Mesodermal cell (in vitro differentiated cells): ENCODE measurements around the gene ADRA2B.
"Not testable (repeated sequence)": the region's sequence is repeated elsewhere in the genome, so short reads cannot be mapped to it uniquely, and the experiment has no call there.

Experiments
- H3K27ac ChIP-seq: 2 replicates; pipeline ENCODE4 v1.7.0; 2013; ENCODE audit warnings: mild to moderate bottlenecking, low read depth, low read length, moderate library complexity; ENCODE audit not compliant: severe bottlenecking
- H3K36me3 ChIP-seq: 2 replicates; pipeline ENCODE4 v1.7.1; 2013; ENCODE audit warnings: mild to moderate bottlenecking, low read length, moderate library complexity; ENCODE audit not compliant: control insufficient read depth, insufficient read depth
- H3K4me1 ChIP-seq: one replicate; pipeline ENCODE4 v1.7.1; 2013; ENCODE audit warnings: mild to moderate bottlenecking, low read length; ENCODE audit not compliant: insufficient read depth, control insufficient read depth, poor library complexity, severe bottlenecking
- H3K4me3 ChIP-seq: 2 replicates; pipeline ENCODE4 v1.7.0; 2013; ENCODE audit warnings: low read length, control low read depth, mild to moderate bottlenecking; ENCODE audit not compliant: insufficient read depth, poor library complexity, severe bottlenecking; ENCODE audit errors: extremely low read depth
- H3K9me3 ChIP-seq: 2 replicates; pipeline ENCODE4 v1.7.1; 2013; ENCODE audit warnings: mild to moderate bottlenecking, low read length, moderate library complexity; ENCODE audit not compliant: control insufficient read depth
- WGBS, 2 experiments: methylation state at CpG; one replicate each; pipeline ENCODE4 v1.1.5; 2013; ENCODE audit warnings: missing lambda C conversion rate in 2 of 2; ENCODE audit not compliant: insufficient coverage in 2 of 2; 5-methylcytosine and 5-hydroxymethylcytosine counted together

ADRA2B gene

DNA sequence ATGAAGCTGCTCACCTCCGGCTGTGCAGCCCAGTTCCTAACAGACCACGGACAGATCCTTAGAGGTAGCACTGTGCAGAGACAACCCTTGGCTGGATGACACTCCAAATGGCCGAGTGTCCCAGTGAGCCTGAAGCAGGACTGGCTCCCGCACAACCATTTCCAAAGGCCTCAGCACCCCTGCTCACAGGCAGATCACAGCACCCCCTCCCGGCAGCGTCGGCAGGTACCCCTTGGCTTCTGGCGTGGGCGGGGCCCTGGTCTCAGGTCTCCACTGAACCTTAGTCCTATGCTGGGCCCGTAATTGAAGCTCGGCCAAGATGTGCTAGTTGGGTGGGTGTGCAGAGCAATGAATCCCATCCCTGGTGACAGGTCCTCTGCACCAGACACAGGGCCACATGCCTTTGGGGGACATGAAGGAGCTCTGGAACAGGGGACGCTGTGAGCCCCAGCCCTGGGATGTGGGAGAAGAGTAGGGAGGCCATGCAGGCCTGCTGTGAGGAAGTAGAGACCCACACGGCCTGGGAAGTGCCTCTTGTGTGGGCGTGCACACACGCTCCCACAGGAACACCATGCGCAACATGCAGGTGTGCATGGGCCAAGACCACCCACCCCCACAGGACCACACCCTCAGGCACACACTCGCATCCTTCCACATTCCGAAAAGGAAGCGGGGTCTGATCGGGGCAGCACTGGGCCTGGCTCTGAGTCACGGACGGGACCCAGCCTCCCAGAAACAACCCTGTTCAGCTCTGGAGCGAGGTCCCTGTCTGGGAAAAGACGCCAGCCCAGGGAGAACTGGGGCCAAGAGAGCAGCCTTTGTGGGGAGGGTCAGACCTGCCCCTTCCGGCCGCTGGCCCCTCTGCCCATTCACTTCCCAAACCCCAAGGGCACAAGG is 26.1 kb upstream of the ADRA2B start:
- no peaks in the 10 kb centered on the region for H3K36me3 ChIP-seq
- H3K4me1 ChIP-seq, result peaks cover 14% of the 10 kb centered on the region
- WGBS, 2 experiments, result 92 to 95% methylated on average over 16 to 18 of the region's 26 CpGs
- no peak overlapping the region for H3K4me3 ChIP-seq
- no peak overlapping the region for H3K27ac ChIP-seq
- H3K9me3 ChIP-seq, result no peaks in the 10 kb centered on the region

DNA sequence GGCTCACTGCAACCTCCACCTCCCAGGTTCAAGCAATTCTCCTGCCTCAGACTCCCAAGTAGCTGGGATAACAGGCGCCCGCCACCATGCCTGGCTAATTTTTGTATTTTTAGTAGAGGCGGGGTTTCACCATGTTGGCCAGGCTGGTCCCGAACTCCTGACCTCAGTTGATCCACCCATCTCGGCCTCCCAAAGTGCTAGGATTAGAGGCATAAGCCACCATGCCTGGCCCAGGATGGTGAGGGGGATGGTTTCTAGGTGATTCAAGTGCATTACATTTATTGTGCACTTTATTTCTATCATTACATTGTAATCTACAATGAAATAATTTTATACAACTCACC is 25.2 kb upstream of the ADRA2B start:
- not testable (repeated sequence) for H3K36me3 ChIP-seq, H3K9me3 ChIP-seq, H3K4me3 ChIP-seq, H3K4me1 ChIP-seq, H3K27ac ChIP-seq
- 93 to 100% methylated on average over 2 to 3 of the region's 5 CpGs for WGBS, 2 experiments

DNA sequence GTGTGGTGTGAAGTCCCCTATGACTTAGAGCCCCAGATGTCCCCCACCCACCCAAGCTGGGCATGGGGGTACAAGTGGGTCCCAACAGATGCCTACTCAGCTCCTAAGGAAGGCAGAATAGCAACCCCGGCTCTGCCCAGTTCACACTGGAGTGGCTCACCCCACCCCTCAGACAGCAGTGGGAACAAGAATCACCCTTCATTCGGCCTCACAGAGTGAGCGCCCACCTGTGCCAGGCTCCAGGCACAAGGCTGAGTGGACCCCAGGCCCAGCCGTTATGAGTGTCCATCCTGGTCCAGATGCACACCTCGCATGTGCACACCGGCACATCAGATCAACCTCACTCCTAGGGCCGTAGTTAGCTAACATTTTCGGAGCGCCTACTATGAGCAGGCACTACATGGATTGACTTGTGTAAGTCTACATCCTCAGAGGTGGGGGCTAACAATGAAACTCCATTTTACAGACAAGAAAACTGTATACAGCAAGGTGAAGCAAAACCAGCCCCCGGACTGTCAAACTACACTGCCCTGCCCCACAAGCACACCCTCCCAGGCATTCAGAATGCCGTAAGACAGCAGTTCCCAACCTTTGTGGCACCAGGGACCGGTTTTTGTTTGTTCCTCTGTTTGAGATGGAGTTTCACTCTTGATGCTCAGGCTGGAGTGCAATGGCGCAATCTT is 24.7 kb upstream of the ADRA2B start:
- H3K27ac ChIP-seq, result no peak overlapping the region
- H3K36me3 ChIP-seq, result no peaks in the 10 kb centered on the region
- 95 to 97% methylated on average over 11 of the region's 13 CpGs for WGBS, 2 experiments
- no peaks in the 10 kb centered on the region for H3K4me1 ChIP-seq
- no peak overlapping the region for H3K4me3 ChIP-seq
- no peaks in the 10 kb centered on the region for H3K9me3 ChIP-seq

DNA sequence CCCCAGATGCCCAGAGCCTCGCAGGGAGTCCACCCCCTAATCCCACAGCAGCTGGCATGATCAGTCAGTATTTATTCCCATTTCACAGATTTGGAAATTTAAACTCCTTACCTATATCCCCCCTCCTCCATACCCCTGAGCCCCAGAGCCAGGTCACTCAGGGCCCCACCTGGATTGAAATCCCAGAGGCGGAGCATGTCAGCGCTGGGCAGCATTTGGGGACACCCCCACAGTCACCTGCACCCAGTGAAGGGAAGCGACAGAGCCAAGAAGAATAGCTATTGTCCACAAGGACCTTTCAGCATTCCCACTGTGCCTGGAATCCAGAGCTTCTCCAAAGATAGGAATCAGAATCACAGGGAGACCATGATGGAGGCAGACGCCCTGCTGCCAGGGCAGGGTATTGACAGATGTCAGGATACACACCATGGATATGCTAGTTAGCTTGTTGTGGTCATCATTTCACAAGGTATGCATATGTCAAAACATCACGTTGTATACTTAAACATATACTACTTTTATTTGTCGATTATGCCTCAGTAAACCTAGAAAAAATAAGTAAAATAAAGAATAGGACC is 22.9 kb upstream of the ADRA2B start:
- no peaks in the 10 kb centered on the region for H3K4me1 ChIP-seq
- WGBS, 2 experiments, result 70 to 74% methylated on average over 3 to 4 of the region's 7 CpGs
- H3K4me3 ChIP-seq, result no peak overlapping the region

DNA sequence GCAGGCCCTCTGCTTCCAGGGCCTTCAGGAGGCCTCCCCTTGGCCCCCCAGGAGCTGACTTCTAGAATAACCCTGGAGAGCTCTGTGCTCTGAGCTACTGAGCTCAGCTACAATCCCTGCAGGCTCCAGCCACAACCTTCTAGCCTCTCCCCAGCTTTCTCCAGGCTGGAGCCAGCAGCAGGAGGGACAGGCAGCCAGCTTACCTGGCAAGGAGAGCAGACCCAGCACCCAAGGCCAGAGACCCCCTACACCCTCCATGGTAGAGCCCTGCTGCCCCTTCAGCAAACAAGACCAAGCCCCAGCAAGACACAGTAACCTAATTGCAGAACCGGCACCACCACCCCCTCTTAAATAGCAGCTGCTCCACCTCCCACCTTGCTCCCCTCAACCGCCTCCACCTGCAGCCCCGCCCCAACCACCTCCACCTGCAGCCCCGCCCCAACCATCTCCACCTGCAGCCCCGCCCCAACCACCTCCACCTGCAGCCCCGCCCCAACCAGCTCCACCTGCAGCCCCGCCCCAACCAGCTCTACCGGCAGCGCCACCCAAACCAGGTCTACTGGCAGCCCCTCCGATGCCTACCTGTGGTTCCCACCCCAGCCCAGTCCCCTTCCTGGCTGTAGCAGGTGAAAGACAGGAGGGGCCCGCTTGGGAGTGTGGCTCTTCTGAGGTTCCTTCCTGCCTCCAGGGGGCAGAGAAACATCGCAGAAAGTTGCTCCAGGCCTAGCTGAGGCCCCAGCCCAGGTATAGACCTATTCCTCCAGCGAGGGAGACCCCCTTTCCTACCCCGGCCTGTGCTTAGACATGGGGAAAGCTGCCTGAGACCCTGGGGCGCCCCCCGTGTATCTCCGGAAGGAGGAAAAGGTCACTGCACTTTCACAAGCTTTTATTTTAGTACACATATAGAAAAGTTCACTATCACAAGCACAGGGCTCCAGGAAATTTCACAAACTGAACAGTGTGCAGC is 22.1 kb upstream of the ADRA2B start, which contains the start of gene ASTL:
Gene ASTL, minus strand, starts transcription at position 324 of the 967 bp plus-strand sequence. Its CDS starts 66 bp downstream, at position 258.
- Histone ChIP-seq H3K4me1 (no peaks in the 10 kb centered on the region), H3K36me3 (no peaks in the 10 kb centered on the region), H3K27ac (no peak within 1 kb of the TSS), H3K9me3 (no peaks in the 10 kb centered on the region), H3K4me3 (no peak within 1 kb of the TSS)
- WGBS, 2 experiments, result 25 to 44% methylated on average over 8 to 9 of the region's 17 CpGs

More for the DNA sequence above, 22.9 kb upstream of the ADRA2B start:
- H3K9me3 ChIP-seq, result no peaks in the 10 kb centered on the region
- no peak overlapping the region for H3K27ac ChIP-seq
- H3K36me3 ChIP-seq, result no peaks in the 10 kb centered on the region

DNA sequence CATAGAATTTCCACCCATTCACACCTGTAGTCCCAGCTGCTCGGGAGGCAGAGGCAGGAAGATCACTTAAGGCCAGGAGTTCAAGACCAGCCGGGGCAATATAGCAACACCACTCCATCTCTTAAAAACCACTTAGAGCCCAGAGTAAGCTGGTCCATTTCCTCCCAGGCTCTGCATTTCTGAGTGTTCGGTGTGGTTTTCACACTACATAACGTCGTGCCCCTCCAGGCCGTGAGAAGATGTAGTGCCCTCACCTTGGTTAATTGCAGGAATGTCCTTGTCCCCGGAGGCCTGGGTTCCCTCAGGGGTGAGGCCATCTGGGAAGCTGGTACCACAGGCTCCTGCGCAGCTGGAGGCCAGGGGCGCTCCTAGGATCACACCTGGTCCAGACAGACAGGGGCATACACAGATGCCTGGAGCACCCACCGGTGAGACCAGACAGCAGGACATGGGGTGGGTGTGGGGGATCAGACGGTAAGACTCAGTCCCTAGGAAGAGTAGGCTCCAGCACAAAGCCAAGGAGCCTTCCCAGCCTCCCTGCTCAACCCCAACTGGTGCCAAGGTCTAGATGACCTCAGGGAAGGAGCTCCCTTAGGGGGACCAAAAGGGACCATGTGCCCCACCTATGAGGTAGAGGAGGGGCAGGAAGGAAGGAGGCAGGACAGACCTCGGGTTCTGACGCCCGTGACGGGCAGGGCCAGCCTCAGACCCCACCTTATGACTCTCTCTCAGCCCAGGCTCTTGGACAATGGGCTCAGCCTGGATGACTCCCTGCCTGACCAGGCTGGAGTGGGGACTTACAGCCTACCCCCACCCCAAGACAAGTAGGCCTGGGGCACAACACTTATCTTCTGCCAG is 21.2 kb upstream of the ADRA2B start:
- Histone ChIP-seq H3K9me3 (no peaks in the 10 kb centered on the region), H3K27ac (no peak overlapping the region), H3K36me3 (no peaks in the 10 kb centered on the region), H3K4me1 (no peaks in the 10 kb centered on the region), H3K4me3 (no peak overlapping the region)
- WGBS, 2 experiments, result 86 to 96% methylated on average over 5 to 12 of the region's 15 CpGs

DNA sequence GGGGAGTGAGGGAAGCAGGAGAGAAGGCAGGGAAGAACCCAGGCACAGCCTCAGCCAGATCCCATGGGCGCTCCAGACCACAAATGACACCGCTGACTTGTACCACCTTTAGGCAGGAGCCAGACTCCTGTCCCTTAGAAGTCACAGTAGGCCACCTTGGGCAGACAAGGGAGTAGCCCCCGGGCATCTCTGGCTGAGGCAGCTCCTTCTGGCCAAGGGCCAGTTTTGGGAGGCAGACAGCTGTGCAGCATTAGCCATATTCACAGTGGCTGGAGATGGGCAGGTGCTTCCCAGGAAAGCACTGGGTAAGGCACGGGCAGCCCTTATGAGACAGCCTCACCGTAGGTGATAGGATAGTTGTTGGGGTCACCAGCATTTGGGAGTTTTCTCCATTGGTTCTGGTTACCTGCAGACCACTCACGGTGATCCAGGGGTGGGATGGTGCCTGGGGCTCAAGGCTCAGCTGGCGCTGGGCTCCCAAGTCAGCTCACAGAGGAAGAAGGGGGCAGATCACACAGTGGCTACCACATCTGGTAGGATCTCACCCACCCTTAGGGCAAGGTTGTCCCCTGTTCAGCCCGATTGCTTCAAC is 19.9 kb upstream of the ADRA2B start:
- Histone ChIP-seq H3K9me3 (no peaks in the 10 kb centered on the region), H3K4me1 (no peaks in the 10 kb centered on the region), H3K27ac (no peak overlapping the region), H3K4me3 (no peak overlapping the region), H3K36me3 (no peaks in the 10 kb centered on the region)
- 91 to 96% methylated on average over 7 of the region's 8 CpGs for WGBS, 2 experiments

DNA sequence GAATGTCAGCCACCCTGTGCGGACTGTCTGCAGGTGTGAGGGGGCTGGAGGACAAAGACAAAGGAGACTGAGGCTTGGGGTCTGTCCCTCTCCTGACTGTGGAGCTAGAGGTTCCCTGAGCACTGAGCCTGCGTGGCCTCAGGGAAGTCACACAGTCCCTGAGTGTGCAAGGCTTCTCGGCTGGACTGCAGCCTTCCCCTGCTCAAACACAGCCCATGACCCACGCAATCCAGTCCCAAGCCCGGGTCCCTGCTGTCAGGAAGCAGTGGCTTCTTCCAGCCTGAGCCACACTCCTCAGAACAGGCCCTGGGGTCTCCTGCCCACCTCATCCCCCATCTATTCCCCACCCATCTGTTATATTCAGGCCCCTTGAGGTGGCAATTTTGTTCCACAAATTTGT is 19.2 kb upstream of the ADRA2B start:
- Histone ChIP-seq H3K27ac (no peak overlapping the region), H3K4me3 (no peak overlapping the region), H3K36me3 (no peaks in the 10 kb centered on the region), H3K9me3 (no peaks in the 10 kb centered on the region), H3K4me1 (no peaks in the 10 kb centered on the region)
- 76 to 88% methylated on average over 4 to 5 of the region's 5 CpGs for WGBS, 2 experiments

DNA sequence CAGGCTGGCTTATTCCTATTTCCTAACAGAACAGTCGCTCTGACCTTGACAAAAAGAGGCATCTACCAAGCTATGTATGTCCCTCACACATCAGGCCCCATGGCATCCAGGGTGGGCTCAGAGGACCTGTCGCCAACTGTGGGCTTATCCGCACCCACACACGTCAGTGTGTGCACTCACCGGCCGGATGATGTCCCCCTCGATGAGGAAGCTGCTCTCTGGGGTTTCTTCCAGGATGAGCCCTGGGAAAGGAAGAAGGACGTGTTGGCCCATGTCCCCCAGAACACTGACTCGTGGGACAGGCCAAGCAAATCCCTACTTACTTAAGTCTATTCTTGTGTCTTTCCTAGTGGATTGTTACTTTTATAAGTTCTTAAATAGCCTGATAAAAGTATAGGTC is 18.8 kb upstream of the ADRA2B start:
- Histone ChIP-seq H3K36me3 (no peaks in the 10 kb centered on the region), H3K4me1 (no peaks in the 10 kb centered on the region), H3K27ac (no peak overlapping the region), H3K9me3 (no peaks in the 10 kb centered on the region), H3K4me3 (no peak overlapping the region)
- 79 to 94% methylated on average over 4 to 7 of the region's 9 CpGs for WGBS, 2 experiments
